ENCODE results near the gene ADGRG1. TPM values are rescaled to one million over a fixed set of nuclear protein-coding genes. Genes with fewer than 3 reads are reported as not detected.
"Not testable (repeated sequence)": the region's sequence is repeated elsewhere in the genome, so short reads cannot be mapped to it uniquely, and the experiment has no call there.

Gene ADGRG1
- total RNA-seq, 1 donor from 2014 or later: 21.8 TPM

DNA sequence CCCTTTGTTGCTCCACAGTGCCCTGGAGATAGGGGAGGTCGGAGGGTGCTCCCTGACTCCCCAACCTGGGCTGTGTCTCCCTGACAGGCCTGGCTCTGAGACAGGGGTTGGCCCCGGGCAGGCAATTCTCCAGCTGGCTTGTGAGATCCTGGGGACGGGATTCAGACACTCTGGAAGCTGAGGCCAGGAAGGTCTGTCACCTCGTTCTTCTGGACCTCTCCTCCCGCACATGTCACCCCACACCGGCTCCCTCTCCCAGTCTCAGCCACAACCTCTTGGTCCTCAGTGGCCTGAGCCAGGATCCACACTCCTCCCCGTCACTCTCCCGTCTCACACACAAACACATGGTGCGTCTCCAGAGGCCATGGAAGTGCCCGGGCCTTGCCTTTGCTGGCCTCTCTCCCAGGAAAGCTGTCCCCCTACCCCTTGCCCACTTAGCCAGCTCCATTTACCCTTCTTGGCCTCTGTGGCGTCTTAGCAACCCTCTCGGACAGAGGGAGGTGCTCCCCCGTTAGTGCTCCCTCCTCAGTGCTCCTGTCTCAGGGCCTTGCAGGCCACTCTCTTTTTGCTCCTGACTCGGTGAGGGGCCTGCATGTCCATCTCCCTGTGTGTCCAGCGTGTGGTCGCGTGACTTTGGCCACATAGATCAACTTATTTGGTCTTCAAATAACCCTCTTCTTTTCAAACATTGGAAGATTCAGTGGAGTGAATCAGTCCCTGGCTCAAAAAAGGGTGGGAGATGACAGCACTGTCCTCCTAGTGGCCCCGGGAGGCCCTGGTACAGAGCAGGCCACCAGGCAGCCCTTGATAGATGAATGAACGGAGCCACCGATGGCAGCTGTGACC lies 40.4 kb downstream of the ADGRG1 start:
- no peak for DNase-seq

DNA sequence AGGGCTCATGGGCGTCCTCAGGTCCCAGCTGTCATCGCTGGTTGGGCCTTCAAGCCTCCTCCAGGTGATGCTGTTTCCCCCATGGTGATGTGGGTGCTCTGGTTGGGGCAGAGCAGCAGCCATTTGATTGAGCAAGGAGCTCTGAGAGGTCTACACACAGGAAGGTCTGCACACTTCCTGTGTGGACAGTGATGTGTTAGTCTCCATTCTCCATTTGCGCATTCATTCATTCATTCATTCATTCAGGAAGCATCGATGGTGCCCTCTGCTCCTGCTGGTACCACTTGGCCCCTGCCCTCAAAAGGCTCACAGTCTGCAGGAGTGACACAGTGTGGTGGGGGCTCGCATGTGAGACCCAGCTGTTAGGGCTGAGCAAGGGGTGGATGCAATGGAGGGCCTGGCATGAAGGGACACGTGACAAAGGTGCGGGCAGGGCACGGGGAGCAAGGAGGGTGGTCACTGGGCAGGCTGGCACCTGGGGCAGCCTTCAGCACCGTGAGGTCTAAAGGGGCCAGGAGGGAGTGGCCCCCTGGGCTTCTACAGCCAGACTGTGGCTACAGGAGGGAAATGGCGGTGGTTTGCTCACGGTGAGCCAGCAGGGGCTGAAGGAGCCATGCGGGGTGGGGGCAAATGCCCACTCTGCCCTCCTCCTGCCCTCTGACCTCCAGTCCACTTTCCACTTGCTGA lies 41.2 kb downstream of the ADGRG1 start:
- DNase-seq: no peak

DNA sequence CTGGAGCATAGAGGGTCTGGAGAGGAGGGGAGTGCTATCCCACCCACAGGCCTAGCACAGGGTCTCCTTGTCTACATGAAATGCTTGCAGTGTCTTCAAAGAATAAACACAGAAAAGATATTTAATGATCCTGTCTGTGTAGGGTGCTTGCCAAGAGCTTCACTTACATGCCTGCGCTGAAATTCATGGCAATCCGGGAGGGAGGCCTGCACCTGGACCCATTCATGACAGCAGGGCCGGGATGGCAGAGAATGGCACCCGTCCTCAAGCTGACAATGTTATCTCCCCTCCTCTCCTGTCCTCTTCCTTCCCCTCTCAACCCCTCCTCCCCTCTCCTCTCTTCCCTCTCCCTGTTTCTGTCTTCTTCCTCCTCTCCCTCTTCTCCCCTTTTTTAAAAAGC lies 41.8 kb downstream of the ADGRG1 start:
- DNase-seq: no peak

DNA sequence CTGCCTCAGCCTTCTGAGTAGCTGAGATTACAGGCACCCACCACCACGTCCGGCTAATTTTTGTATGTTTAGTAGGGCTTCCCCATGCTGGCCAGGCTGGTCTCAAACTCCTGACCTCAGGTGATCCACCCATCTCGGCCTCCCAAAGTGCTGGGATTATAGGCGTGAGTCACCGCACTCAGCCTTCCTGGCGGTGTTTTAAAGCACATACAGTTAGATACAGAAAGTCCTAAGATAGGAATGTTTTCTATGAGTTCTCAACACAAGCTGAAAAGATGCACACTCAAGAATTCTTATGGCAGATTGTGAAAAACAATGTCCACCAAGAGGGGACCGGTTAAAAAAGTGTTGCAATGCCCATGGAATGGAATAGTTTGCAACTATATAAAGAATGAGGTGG lies 43.0 kb downstream of the ADGRG1 start:
- DNase-seq: not testable (repeated sequence)

DNA sequence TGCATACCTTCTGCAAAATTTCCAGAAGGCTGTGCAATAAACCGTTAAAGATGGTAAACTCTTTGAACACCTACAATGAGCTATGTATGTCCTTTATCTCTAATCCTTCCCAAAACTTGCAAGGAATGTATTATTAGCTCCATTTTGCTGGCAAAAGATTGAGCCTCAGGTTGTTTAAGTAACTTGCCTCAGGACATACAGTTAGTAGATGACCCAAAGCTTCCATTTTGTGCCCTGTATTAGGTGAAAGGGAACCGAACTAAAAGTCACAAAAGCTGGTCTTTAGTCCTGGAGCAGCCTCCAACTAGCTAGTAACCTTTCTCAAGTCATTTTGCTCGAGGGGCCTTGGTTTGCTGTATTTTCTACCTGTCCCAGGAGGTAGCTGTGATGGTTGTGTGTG lies 44.0 kb downstream of the ADGRG1 start:
- DNase-seq: no peak

DNA sequence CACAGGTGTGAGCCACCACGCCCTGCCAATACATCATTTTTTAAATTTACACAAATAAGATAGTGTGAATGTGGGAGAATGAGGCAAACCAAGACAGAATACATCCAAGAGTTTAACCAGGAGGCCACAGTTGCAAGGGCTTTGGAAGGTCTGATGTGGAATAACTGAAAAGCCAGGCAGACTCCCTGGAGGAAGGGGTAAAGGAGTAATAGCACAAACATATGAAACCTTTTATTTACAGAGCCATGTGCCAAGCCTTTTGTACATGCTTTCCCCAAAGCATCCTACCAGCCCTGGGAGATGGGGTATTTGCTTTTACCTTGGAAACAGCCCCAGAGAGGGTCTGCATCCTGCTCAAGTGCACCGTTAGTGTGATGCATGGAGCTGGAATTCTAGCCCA lies 44.4 kb downstream of the ADGRG1 start:
- DNase-seq: no peak

DNA sequence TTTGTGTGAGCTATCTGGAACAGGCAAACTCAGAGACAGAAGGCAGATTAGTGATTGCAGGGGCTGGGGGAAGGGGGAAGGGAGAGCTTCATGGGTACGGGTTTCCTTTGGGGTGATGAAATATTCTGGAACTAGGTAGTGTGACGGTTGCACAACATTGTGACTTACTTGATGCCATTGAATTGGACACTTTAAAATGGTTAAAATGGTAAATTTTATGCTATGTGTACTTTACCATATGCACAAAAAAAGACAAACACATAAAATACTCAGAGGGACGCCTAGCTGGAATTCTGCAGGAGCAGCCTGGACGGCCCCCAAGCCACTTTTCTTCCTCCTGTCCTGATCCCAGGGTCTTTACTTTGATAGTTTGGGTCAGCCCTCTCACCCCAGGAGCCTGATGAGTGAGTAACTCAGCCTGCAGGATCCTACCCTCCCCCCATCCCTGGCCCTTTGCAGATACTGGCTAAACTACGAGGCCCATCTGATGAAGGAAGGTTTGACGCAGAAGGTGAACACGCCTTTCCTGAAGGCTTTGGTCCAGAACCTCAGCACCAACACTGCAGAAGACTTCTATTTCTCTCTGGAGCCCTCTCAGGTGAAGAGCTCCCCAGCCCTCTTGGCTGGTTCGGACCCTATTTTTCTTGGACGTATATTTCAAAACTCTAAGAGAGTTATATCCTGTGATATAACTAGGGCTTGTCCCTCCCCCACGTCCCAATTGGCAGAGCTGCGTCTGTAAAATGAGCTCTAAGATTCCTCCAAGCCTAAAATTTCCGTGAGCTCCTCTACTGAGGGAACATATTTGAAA lies 47.5 kb downstream of the ADGRG1 start:
- DNase-seq: no peak

DNA sequence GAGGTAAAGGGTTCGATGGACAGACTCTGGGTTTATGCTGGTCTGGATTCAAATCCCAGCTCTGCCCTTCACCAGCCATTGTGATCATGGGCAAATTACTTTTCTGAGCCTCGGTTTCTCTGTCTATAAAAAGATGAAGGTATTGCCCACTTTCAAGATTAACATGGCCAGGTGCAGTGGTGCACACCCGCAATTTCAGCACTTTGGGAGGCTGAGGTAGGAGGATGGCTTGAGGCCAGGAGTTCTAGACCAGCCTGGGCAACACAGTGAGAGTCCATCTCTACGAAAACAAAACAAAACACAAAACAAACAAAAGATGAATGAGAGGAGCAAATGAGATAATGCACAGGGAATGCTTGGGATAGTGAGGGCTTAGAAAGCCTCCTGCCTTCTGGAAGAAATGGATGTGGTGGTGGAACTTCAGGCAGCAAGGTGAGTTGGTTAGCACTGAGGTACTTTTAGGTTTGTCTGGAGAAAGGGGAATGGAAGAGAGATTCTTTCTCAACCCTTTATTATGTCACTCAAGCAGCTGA lies 48.2 kb downstream of the ADGRG1 start:
- no peak for DNase-seq

DNA sequence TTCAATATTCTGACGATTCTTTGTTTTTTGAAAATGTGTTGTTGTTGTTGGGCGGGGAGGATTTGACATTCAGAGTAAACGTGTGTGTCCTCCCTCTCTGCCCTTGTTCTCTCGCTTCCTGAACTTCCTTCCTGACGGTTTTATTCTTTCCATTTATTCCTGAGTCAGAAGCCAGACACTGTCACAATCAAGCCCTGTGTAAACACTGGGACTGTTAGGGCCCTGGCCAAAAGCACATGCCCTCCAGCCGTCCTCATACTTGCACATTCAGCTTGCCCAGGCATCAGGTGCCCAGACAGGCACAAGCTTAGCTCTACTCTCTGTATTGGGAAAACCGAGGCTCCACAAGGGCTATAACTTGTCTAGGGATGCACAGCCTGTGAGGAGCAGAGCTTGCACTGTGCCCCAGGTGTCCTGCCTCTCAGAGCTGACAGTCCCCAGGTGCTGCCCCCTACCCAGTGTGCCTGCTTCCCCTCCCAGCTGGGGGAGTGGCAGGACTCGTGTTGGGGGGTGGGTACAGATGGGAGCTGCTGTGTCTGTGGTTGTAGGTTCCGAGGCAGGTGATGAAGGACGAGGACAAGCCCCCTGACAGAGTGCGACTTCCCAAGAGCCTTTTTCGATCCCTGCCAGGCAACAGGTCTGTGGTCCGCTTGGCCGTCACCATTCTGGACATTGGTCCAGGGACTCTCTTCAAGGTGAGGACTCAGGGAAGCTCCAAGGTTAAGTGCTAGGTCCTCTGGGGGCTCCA lies 49.4 kb downstream of the ADGRG1 start:
- DNase-seq: no peak

DNA sequence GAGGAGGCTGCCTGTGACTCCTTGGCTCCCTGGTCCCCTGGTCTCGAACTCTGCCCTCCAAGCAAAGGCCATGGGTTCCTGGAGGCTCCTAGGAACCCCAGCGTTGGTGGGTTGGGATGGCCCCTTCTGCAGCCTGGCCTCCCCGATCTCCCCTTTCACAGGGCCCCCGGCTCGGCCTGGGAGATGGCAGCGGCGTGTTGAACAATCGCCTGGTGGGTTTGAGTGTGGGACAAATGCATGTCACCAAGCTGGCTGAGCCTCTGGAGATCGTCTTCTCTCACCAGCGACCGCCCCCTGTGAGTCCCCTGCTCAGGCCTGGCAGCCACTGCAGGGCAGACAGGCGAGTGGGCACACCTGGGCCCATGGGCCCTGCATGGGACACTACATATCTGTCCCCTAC lies 50.6 kb downstream of the ADGRG1 start:
- no peak for DNase-seq

DNA sequence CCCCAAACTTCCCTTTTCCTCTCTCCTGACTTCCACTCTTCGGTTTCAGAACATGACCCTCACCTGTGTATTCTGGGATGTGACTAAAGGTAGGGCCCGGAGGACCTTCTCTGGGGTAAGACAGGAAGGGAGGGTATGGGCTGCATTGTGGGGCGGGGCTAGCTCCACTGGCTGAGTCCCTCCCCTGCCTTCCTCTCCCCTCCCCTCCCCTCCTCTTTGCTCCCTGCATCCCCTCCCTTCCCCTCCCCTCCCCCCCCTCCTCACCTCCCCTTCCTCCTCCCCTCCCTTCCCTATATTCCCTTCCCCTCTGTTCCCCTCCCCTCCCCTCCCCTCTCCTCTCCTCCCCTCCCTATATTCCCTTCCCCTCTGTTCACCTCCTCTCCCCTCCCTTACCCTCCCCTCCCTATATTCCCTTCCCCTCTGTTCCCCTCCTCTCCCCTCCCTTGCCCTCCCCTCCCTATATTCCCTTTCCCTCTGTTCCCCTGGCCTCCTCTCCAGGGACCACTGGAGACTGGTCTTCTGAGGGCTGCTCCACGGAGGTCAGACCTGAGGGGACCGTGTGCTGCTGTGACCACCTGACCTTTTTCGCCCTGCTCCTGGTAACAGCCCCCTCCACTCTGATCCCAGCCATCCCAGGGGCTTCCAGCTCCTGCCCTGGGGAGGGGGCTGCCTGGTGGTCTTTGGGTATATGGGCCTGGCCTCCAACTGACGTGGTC lies 51.5 kb downstream of the ADGRG1 start:
- DNase-seq: no peak

DNA sequence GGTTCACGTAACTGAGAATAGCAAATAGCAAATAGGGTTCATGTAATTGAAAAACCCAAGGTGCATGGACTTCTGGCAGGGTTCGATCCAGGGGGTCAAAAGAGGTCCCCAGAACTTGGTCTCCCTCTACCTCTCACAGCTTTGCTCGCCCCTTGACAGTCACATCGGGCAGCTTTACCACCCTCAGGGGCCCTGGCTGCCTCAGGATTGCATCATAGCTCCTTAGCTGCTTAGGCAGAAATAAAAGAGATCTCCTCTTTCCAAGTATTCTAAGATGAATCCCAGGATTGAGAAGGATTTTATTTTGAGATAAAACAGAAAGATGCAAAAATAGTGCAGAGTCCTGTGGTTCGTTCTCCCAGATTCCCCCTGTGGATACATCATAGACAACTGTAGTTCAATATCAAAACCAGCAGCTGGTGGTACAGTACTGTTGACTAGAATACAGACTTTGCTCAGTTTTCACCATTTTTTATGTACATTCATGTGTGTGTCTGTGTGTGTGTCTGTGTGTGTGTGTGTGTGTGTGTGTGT lies 52.5 kb downstream of the ADGRG1 start:
- DNase-seq: no peak

DNA sequence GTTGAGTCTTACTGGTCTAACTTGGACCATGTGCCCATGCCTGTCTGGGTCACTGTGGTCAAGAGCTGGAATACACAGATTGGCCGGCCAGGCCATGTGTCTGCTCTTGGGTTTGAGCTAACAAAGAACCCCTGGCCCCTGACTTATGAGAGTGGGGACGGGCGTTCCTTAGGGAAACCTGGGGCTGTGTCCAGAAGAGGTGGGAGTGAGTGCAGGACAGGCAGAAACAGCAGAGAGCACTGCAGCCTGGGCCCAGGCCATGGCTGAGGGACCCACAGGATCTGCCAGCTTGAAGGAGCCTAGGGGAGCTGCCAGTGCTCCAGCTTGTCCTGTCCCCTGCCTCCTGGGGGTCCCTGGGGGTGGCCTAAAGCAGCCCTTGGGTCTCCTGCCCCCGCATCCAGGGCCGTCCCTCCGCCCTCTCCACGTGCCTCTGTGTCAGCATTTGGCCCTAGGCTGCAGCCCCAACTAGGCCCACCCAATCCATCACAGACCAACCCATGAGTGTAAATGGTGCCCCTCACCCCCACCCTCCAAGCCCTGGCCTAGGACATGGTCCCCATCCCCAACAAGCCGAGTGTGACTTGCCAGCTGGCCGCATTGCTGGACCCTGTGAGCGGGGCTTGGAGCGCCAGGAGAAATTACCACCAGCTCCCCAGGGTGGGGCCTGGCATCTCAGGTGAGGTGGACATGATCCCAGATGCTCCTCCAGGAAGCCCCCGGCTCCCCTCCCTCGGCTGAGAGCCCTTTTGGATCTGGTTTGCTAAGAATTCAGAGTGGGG lies 53.7 kb downstream of the ADGRG1 start:
- DNase-seq: no peak

DNA sequence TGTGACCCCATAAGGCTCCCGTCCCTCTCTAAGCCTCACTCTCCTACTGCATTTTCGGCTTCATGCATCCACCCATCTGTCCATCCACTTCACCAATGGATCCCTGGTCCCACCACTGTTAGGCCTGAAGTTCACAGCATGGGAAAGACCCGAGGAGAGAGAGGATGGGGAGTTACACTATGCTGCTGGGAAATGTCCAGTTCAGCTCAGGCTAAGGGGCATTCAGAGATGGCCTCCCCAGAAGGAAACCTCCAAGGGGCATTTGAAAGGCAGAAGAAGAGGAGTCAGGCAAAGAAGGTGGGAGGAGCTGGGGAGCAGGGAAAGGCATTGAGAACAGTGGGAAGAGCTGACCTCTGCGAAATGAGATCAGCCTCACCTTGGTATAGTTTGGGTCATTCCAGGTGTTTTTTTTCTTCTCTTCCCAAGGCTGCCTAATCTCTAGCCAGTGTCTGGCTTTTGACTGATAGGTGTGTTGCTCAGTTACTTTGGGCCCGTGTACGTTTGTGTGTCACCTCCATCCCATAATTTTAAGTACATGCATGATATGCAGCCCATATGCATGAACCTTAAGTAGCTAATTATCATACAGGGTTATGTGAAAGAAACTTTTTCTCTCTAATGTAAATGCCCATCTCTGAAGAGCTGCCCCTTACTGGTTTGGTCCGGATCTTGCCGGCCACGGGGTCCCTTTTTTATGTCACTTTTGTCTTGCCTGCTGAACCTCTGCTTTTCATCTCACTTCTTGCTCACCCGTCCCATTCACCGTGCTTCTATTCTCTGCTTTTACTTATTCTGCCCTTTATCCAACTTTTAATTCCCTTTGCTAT lies 54.6 kb downstream of the ADGRG1 start:
- no peak for DNase-seq

DNA sequence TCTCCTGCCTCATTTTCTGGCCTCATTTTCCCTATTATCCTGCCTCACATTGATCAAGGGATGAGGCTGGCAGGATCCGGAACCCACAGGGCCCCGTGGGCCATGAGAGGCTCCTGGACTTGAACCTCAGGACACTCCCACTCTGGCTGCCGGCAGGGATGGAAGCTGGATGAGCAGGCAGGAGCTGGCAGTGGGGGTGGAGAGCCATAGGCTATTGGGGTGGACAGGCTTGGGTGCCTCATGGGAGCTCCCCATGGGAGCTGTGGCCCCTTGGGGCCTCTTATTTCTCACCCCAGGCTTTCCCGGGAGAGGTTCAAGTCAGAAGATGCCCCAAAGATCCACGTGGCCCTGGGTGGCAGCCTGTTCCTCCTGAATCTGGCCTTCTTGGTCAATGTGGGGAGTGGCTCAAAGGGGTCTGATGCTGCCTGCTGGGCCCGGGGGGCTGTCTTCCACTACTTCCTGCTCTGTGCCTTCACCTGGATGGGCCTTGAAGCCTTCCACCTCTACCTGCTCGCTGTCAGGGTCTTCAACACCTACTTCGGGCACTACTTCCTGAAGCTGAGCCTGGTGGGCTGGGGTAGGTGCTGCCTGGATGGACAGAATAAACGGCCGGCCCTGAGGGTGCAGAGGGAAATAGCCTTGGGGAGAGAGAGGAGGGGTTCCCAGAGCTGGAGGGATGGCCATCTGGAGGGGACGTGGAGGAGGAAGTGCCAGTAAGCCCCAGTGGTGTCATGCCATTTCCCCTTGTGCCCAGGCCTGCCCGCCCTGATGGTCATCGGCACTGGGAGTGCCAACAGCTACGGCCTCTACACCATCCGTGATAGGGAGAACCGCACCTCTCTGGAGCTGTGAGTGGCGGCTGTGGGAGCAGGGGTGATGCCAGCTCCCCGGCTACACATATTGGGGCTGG lies 55.5 kb downstream of the ADGRG1 start:
- DNase-seq: no peak

DNA sequence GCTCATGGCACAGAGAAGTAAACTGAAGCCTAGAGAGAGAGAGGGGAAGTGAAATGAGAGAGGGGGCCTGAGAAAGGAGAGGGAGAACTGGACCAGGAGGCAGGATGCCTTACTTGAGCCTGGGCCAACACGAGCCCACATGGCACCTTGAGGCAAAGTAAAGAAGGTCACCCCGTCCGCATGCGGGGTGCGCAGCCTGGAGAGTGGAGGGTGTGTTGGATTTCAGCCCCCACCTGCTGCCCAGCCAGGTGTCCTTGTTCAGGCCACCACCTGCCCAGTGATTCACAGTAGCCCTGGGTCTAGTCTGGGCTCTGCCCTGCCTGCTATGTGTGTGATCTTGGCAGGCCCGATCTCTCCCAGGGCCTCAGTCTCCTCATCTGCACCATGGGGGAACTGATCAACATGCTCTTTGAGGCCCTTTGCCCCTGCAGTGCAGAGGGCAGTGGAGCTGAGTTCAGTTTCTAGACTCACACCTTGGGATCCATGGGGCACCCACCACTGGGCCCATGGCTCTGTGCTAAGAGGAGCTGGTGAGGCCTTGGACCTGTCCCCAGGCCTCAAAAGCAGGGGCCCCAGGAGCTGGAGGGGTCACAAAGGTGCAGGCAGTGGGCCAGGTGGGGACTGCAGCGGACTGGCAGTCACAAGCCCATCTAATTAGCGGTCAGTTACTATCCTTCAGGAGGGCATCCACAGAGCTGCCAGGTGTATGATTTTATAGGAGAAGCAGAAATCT lies 56.4 kb downstream of the ADGRG1 start:
- DNase-seq: no peak

DNA sequence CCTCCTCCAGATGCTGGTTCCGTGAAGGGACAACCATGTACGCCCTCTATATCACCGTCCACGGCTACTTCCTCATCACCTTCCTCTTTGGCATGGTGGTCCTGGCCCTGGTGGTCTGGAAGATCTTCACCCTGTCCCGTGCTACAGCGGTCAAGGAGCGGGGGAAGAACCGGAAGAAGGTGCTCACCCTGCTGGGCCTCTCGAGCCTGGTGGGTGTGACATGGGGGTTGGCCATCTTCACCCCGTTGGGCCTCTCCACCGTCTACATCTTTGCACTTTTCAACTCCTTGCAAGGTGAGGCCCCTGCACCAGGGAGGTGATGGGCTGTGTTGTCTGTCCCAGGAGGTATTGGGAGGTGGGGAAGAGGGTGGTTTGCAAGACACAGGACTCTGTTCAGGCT lies 57.2 kb downstream of the ADGRG1 start:
- no peak for DNase-seq

DNA sequence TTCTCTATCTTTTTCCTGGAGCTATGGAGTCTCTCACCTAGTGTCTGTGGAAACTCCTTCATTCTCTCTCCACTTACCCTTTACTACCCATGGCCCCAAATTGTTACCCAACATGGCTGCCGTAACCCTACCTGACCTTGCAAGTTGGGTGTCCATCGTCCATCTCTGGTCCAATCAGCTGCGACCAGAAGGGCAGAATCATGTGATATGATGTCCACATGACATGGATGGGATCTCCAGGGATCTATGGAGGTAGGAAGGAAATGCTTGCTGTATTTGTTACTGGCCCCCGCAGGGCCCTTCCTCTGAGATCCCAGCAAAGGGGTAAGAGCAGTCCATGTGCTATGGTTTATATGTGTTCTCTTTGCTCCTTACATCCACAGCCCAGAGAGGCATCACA lies 58.1 kb downstream of the ADGRG1 start:
- no peak for DNase-seq
